AG10803 (cell line): ENCODE results near the gene ACTN2.

Source experiments
- DNase-seq: peaks from one replicate; pipeline ENCODE4 v3.0.0; 2010; ENCODE audit warnings: low read depth
- H3K4me3 ChIP-seq: 2 replicates; pipeline ENCODE4 v1.5.1; 2011; ENCODE audit warnings: mild to moderate bottlenecking, low read length, control low read depth
- TF ChIP-seq, protein P1 (sequence below): conservative IDR thresholded peaks from 2 replicates; pipeline ENCODE4 v1.5.1; 2011; ENCODE audit warnings: mild to moderate bottlenecking, low read length, control low read depth, inconsistent platforms

Gene ACTN2

DNA sequence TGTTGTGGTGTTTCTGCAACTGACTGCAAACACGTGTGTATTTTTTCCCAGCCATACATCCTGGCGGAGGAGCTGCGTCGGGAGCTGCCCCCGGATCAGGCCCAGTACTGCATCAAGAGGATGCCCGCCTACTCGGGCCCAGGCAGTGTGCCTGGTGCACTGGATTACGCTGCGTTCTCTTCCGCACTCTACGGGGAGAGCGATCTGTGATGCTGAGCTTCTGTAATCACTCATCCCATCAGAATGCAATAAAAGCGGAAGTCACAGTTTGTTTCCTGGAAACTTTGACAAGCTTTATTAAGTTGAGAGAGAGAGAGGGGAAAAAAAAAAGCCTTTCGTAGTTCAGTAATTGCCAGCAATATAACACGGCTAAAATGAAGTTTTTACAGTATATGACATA is 76.1 kb downstream of the ACTN2 start:
- TF ChIP-seq, protein P1, sequence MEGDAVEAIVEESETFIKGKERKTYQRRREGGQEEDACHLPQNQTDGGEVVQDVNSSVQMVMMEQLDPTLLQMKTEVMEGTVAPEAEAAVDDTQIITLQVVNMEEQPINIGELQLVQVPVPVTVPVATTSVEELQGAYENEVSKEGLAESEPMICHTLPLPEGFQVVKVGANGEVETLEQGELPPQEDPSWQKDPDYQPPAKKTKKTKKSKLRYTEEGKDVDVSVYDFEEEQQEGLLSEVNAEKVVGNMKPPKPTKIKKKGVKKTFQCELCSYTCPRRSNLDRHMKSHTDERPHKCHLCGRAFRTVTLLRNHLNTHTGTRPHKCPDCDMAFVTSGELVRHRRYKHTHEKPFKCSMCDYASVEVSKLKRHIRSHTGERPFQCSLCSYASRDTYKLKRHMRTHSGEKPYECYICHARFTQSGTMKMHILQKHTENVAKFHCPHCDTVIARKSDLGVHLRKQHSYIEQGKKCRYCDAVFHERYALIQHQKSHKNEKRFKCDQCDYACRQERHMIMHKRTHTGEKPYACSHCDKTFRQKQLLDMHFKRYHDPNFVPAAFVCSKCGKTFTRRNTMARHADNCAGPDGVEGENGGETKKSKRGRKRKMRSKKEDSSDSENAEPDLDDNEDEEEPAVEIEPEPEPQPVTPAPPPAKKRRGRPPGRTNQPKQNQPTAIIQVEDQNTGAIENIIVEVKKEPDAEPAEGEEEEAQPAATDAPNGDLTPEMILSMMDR = no peak
- peak; percentile 5 for DNase-seq
- no peak overlapping the region for H3K4me3 ChIP-seq

DNA sequence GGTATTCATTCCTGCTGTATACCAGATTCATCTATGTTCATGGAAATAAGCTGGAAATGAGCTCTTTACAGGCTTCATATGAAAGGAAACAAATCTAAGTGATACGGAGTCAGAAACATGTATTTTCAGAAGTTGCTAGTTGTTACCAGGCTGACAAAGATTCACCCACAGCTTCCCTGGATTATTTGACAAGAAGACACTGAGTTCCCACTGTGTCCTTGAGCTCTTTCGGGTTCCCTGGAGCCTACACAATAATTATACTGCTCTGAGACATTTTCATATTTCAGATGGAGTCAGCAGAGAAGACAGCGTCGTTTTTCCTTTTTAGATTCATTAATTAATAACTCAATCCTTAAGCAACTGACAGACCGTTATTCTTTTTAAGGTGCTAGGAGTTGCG is 79.5 kb downstream of the ACTN2 start:
- no peak overlapping the region for H3K4me3 ChIP-seq
- DNase-seq = no peak
- TF ChIP-seq, protein P1 = no peak

DNA sequence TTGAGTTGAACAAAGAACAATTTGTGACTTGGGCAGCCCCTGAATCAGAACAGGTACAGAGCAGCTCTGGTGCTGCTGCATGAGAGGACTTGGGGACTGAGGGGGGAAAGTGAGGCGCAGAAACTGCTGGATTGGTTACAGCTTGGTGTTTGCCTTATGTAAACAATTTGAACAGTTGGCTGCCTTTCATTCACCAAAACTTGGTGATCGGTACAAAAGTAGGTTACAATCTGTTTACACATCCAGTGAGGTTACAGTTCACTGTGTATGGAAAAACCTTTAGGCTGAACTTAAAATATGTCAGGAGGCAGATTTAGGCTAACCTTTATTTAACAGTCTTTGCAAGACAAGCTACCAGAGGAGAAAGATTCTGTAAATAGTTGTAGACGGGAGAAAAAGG is 80.2 kb downstream of the ACTN2 start:
- TF ChIP-seq, protein P1 = no peak
- H3K4me3 ChIP-seq = no peak overlapping the region
- DNase-seq = no peak

DNA sequence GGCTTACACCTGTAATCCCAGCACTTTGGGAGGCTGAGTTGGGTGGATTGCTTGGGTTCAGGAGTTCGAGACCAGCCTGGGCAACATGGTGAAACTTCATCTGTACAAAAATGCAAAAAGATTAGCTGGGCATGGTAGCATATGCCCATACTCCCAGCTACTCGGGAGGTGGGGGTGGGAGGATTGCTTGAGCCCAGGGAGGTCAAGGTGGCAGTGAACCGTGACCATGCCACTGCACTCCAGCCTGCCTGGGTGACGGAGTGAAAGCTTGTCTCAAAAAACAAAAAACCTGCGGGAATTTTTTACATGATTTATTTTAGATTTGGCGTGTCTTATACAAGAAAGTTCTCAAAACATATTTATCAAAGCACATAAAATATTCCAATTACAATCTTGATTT is 81.0 kb downstream of the ACTN2 start:
- TF ChIP-seq, protein P1 = no peak
- no peak for DNase-seq
- H3K4me3 ChIP-seq = no peak overlapping the region

DNA sequence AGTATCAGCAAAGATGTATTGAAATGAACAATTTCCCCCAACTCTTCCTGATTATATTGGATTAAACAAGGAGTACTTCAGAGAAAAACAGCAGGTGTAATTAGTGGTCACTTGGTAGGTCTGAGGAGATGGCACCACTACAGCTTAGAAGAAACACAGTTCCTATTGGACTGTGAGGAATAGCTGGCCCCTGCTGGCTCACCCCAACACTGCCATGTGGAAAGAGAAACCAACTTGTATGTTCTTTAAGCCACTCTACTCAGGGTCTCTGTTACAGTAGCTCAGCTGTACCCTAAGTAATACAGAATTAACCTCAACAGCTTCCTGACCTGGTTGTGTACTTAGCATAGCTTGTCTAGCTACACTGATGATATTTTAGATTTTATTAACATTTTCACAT is 82.3 kb downstream of the ACTN2 start:
- no peak overlapping the region for H3K4me3 ChIP-seq
- DNase-seq = no peak
- TF ChIP-seq, protein P1 = no peak

DNA sequence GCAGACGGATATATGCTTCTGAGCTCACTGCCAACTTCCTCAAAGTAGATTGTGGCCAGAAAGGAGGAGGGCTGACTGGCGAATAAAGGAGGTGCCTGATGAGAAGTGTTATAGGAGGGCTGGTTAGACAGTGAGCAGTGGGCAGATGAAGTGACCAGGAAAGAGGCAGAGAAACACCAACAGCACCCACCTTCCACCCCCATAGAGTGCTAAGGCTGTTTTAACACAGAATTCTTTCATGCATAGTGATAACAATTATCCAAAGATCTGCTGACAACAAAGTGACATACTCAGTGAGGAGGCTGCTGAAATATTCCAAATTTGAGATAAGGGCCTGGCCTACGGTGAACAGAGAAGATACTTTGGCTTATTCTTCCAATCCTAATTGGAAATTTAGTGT is 87.6 kb downstream of the ACTN2 start:
- no peak overlapping the region for H3K4me3 ChIP-seq
- DNase-seq = no peak
- TF ChIP-seq, protein P1 = no peak

DNA sequence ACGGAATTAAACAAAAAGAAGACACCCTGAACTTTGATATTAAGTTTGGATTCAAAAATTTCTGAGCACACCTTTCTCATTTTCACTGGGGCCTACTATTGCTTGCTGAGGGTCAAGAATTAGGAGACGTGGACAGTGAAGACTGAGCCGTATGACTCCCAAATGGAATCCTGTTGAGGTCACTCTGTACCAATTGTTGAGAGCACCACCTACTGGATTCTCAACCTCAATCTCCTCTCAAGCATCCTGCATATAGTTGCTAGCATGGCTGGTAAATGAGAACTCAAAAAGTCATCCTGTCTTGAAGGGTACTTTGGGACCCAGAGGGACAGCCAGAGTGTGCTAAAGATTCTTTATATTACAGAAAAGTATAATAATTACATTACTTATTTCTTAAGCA is 88.6 kb downstream of the ACTN2 start:
- DNase-seq = peak; percentile 20
- no peak overlapping the region for H3K4me3 ChIP-seq
- TF ChIP-seq, protein P1 = peak; percentile 48
